ENCODE results near the gene MEF2B.

GRCh38 chr19:19214159-19214490 is 44.1 kb upstream of the MEF2B start:
- TF ChIP-seq POLR2AphosphoS5 (IDR thresholded peaks at IDR 0.05) = no peak
- TF ChIP-seq CTCF (IDR thresholded peaks at IDR 0.05; ENCODE audit: poor library complexity, severe bottlenecking) = no peak
- no peak for TF ChIP-seq TAF1 (IDR thresholded peaks at IDR 0.05; ENCODE audit: low read depth)
- no peak for TF ChIP-seq REST (IDR thresholded peaks at IDR 0.05; ENCODE audit: borderline replicate concordance)
- no peak for TF ChIP-seq EP300 (conservative IDR thresholded peaks at IDR 0.05; ENCODE audit: poor library complexity, severe bottlenecking)
- no peak for TF ChIP-seq SMC3 (conservative IDR thresholded peaks at IDR 0.05; ENCODE audit: poor library complexity)
- TF ChIP-seq EZH2 (IDR thresholded peaks at IDR 0.05; ENCODE audit: borderline replicate concordance, insufficient read depth, low read length, poor library complexity, severe bottlenecking) = no peak
- TF ChIP-seq RAD21 (conservative IDR thresholded peaks at IDR 0.05) = no peak
- peak; percentile 43 for TF ChIP-seq MXI1 (conservative IDR thresholded peaks at IDR 0.05; ENCODE audit: poor library complexity, severe bottlenecking)
